CD4-positive, alpha-beta T cell treated with Interleukin-17A for 1 hour (primary cell): ENCODE measurements around the gene GTSE1.
A peak's percentile ranks its signal among the peaks of the same experiment; 100 is the strongest.
"Not testable (repeated sequence)": the region's sequence is repeated elsewhere in the genome, so short reads cannot be mapped to it uniquely, and the experiment has no call there.

Experiments
- DNase-seq: peaks from one replicate; pipeline ENCODE4 v3.0.0-alpha.2; 2020

Gene GTSE1, protein sequence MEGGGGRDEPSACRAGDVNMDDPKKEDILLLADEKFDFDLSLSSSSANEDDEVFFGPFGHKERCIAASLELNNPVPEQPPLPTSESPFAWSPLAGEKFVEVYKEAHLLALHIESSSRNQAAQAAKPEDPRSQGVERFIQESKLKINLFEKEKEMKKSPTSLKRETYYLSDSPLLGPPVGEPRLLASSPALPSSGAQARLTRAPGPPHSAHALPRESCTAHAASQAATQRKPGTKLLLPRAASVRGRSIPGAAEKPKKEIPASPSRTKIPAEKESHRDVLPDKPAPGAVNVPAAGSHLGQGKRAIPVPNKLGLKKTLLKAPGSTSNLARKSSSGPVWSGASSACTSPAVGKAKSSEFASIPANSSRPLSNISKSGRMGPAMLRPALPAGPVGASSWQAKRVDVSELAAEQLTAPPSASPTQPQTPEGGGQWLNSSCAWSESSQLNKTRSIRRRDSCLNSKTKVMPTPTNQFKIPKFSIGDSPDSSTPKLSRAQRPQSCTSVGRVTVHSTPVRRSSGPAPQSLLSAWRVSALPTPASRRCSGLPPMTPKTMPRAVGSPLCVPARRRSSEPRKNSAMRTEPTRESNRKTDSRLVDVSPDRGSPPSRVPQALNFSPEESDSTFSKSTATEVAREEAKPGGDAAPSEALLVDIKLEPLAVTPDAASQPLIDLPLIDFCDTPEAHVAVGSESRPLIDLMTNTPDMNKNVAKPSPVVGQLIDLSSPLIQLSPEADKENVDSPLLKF

DNA sequence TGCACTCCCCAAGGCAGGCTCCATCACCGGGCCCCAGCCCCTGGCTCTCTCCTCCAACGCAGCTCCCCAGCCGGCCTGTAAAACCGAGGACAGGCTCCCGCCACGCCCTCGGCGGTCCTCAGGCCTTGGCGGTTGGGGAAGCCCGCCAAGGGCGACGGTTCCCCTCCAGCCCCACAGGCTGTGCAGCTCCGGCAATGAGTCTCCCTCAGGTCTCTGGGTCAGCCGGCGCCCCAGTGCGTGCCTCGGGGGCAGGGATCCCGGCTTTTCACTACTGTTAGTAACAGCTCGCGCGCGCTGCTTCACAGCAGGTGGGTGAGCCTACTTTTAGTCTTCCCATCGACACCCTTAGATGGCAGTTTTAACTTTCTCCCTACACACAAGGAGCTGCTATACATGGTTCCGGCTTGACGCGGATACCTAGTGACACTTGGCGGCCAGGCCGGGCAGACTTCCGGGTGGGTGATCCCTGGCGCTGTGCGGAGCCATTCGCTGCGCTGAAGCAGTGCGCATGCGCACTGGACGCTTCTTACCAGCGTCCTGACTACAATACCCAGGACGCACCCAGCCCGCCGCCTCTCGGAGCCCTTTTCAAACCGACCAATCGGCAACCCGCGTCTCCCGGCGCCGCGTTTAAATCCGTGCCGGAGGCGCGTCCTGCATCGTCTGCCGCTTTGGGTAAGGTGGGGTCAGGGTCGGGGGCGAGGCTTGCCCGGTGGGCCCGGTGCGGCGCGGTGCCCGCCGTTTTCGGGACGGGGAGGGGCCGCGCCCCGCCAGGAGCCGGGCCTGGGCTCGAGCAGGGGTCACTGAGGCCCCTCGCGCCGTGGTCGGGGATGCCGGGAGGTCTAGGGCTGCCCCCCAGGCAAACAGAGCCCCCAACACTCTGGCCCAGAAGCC is at the start of gene GTSE1:
Gene GTSE1, plus strand, starts transcription at position 614 of the 894 bp plus-strand sequence. CDS start 531 bp downstream, outside the sequence.
- DNase-seq, result peak; percentile 98

DNA sequence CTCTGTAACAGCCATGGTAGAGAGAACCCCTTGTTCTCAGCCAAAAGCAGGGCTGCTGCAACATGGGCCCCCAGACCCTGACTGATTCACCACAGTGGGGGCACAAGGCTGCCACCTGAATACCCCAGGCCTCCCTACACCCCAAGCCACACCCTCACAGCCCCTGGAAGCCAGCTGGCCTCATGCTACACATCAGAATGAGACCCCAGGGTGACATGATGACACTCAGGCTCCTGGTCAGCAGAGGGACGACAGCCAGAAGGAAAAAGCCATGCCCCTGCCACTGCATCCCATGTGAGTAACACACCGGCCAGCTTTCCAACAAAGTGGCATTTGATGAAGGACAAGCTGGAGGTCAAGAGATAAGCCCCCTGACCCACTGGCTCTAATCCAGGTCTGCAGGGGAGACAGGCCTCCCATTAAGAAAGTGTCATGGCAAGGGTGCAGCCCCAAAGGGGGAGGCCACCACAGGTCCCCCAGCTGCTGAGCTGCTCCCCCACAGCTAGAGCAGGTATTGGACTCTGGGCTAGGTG is 49.2 kb upstream of the GTSE1 start:
- DNase-seq, result no peak

GRCh38 chr22:46250035-46250782 is 46.5 kb upstream of the GTSE1 start, which contains the start of gene CDPF1:
TSS of gene CDPF1 (minus strand) at chr22:46250293. CDS start at chr22:46248284, 2,009 bp downstream.
- peak; percentile 90 for DNase-seq

GRCh38 chr22:46250783-46251125 is 45.9 kb upstream of the GTSE1 start:
- no peak for DNase-seq

DNA sequence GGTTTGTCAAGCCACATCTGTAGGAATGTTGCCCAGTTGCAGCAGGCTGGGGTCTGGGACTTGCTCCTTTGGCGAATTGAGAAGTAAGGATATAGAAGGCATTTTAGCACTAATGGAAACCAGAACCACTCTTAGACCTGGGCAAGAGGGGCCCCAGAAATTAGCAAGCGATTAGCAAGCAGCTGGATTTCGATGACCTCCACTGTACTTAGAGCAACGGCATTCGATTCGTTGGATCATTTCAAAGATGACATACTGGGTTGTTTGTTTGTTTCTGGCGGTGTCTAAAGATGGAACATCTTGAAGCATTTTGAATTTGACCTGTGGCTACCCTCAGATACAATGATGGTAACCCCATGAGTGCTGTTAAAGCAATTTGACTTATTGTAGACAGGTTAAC is 45.4 kb upstream of the GTSE1 start:
- no peak for DNase-seq

DNA sequence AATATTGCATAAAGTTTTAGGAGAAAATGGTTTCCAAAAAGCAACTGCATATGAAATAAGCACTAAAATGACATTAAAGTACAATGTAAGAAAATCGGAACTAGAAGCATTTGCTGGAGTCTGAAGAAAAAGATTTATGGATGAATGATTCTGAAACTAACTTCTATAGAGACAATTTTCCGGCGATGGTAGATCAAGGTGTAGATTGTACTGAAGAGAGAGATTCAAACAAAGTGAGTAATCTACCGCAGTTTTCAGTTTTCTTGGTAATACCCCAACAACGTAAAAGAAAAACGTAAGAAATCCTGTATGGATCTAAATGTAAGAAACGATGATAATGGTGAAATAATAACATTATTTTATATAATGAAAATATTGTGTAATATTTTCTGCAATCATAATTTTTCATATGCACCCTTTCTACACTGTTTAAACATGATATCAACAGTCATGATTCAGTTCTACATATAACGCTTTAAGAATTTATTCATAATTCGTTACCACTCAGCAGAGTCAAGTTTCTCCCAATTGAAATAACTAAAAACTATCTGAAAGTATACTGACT is 44.8 kb upstream of the GTSE1 start:
- no peak for DNase-seq

GRCh38 chr22:46256358-46256958 is 40.2 kb upstream of the GTSE1 start:
- DNase-seq, result no peak

DNA sequence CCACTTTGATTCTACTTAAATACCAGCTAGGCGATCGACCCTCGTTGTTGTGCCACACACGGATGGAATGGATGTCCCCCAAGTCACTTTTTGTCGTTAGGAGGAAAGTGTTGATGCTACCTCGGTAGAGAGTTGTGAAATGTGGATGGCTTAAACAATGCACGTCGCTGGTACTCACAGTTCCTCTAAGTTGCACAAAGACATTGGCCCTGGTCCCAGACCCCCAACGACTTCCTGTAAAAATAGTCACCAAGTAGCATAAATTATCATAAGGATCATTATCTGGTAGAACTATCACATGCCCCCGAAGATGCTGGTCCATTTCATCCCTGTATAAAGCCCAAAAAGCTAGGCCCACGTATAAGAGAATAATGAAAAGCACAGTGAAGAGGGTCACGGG is 37.3 kb upstream of the GTSE1 start:
- no peak for DNase-seq

- DNase-seq, result no peak
Observed at GRCh38 chr22:46260038-46260437, 36.6 kb upstream of the GTSE1 start.

GRCh38 chr22:46262449-46263215 is 34.0 kb upstream of the GTSE1 start:
- DNase-seq, result peak; percentile 38

GRCh38 chr22:46263216-46263590 is 33.5 kb upstream of the GTSE1 start, which contains the start of gene PKDREJ:
TSS of gene PKDREJ (minus strand) at chr22:46263343. CDS start at chr22:46263322, 21 bp downstream.
- no peak for DNase-seq

- not testable (repeated sequence) for DNase-seq
Observed at GRCh38 chr22:46264520-46264919, 32.1 kb upstream of the GTSE1 start.

- DNase-seq, result not testable (repeated sequence)
Observed at GRCh38 chr22:46265627-46266026, 31.0 kb upstream of the GTSE1 start.

DNA sequence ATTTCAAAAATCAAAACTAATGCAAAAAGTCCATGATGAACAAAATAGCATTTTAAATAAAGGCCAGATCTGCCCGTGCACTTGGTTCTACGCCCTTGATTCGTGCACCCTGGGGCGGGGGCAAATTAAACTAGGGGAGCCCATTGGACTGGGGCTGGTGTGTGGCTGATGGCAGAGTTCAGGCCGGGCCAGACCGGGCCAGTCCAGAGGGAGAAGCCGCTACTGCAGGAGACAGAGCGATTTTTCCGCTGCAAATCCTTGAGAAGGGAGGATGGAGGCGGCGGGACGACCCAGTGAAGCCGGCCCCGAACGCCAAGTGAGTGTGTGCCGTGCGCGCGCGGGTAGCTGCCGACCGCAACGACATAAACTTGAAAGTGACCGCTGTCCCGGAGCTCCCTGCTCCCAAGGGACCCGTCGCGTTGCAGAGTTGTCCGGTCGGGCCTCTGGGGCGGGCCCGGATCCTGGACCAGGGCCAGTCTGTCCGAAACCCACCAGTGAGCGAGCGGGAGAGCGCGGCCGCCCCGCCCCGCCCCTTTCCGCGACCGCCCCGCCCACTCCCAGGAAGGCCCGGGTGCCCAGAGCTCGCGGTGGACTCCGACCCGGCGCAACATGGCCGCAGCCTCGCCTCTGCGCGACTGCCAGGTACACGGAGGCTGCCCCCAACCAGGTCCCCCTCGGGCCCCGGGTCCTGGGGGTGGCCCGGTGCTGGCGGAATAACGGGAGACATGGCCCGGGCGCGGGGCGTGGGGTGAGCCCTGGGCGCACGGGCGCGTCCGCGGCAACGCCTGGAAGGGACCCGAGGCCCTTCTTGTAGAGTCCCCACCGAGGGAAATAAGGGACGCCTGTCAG is 29.0 kb upstream of the GTSE1 start, which contains the start of gene TTC38:
Gene TTC38, plus strand, starts transcription at position 578 of the 849 bp plus-strand sequence. Its CDS starts 32 bp downstream, at position 610.
- DNase-seq, result peak; percentile 61

DNA sequence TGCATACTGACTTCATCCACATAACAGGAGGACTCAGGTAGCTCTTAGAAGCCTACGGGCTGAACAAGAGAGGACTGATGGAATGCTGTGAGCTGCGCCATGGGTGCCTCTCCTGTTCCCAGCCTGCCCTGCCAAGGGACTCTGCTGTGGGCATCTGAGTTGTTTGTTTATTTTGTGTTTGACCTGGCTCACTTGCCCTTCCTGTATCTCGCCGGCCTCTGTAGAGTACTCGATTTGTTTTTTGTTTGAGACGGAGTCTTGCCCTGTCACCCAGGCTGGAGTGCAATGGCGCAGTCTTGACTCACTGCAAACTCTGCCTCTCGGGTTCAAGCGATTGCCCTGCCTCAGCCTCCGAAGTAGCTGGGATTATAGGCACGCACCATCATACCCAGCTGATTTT is 27.1 kb upstream of the GTSE1 start:
- DNase-seq, result no peak

- no peak for DNase-seq
Observed at GRCh38 chr22:46272196-46272595, 24.5 kb upstream of the GTSE1 start.

GRCh38 chr22:46272762-46273431 is 23.8 kb upstream of the GTSE1 start:
- DNase-seq, result no peak

GRCh38 chr22:46273432-46274148 is 23.1 kb upstream of the GTSE1 start:
- no peak for DNase-seq
